Jurkat, Clone E6-1 (cell line): ENCODE results near the gene ITGB2.

Experiments
- DNase-seq: peaks from one replicate; pipeline ENCODE4 v3.0.0-alpha.2; 2011; ENCODE audit warnings: low read depth, low spot score
- H3K4me3 ChIP-seq: 2 replicates; pipeline ENCODE4 v1.5.1; 2011; ENCODE audit warnings: mild to moderate bottlenecking, low read length, control low read depth, moderate library complexity

Gene ITGB2

GRCh38 chr21:44862869-44863685 lies 57.6 kb downstream of the ITGB2 start:
- H3K4me3 ChIP-seq: no peak overlapping the region
- DNase-seq: no peak

GRCh38 chr21:44858791-44859190 lies 61.9 kb downstream of the ITGB2 start:
- no peak overlapping the region for H3K4me3 ChIP-seq
- DNase-seq: no peak

- H3K4me3 ChIP-seq: no peak overlapping the region
- DNase-seq: no peak
These were observed 62.4 kb downstream of the ITGB2 start for GRCh38 chr21:44858291-44858690.

GRCh38 chr21:44857127-44857892 lies 63.4 kb downstream of the ITGB2 start:
- no peak overlapping the region for H3K4me3 ChIP-seq
- DNase-seq: no peak

- no peak overlapping the region for H3K4me3 ChIP-seq
- DNase-seq: no peak
These were observed 64.6 kb downstream of the ITGB2 start for GRCh38 chr21:44856131-44856530.

- DNase-seq: no peak
These were observed 65.1 kb downstream of the ITGB2 start for GRCh38 chr21:44855572-44855971.

GRCh38 chr21:44854664-44855446 lies 65.8 kb downstream of the ITGB2 start:
- peak overlapping the region; percentile 32 for H3K4me3 ChIP-seq
- DNase-seq: peak; percentile 93

More at GRCh38 chr21:44855572-44855971, 65.1 kb downstream of the ITGB2 start:
- no peak overlapping the region; the same call in 1 of the 2 replicates for H3K4me3 ChIP-seq

- DNase-seq: peak; percentile 63
- H3K4me3 ChIP-seq: peak overlapping the region; percentile 32
These were observed 66.4 kb downstream of the ITGB2 start for GRCh38 chr21:44854391-44854663.

GRCh38 chr21:44853601-44854390 lies 66.9 kb downstream of the ITGB2 start:
- no peak for DNase-seq
- peak overlapping the region; percentile 32 for H3K4me3 ChIP-seq

- no peak for DNase-seq
- H3K4me3 ChIP-seq: no peak overlapping the region
These were observed 69.6 kb downstream of the ITGB2 start for GRCh38 chr21:44850905-44851657.

- no peak overlapping the region for H3K4me3 ChIP-seq
- no peak for DNase-seq
These were observed 70.4 kb downstream of the ITGB2 start for GRCh38 chr21:44850208-44850800.

GRCh38 chr21:44849616-44850130 lies 71.0 kb downstream of the ITGB2 start:
- DNase-seq: no peak
- H3K4me3 ChIP-seq: no peak overlapping the region

- DNase-seq: no peak
- H3K4me3 ChIP-seq: no peak overlapping the region
These were observed 71.7 kb downstream of the ITGB2 start for GRCh38 chr21:44848821-44849521.

GRCh38 chr21:44847261-44848056 lies 73.2 kb downstream of the ITGB2 start:
- DNase-seq: no peak
- H3K4me3 ChIP-seq: no peak overlapping the region

- DNase-seq: no peak
- no peak overlapping the region for H3K4me3 ChIP-seq
These were observed 74.0 kb downstream of the ITGB2 start for GRCh38 chr21:44846485-44847260.

GRCh38 chr21:44846224-44846484 lies 74.5 kb downstream of the ITGB2 start:
- DNase-seq: no peak

More at GRCh38 chr21:44846224-44846484, 74.5 kb downstream of the ITGB2 start:
- no peak overlapping the region for H3K4me3 ChIP-seq
